ENCODE results near the gene THOC2.
A peak's percentile ranks its signal among the peaks of the same experiment; 100 is the strongest.
"Not testable (repeated sequence)": the region's sequence is repeated elsewhere in the genome, so short reads cannot be mapped to it uniquely, and the experiment has no call there.

Gene THOC2

GRCh38 chrX:123732670-123733363 lies at the start of gene THOC2:
TSS of gene THOC2 (minus strand) at chrX:123733052. CDS start at chrX:123733022, 30 bp downstream.
- DNase-seq (ENCODE audit: low read depth in 2 of 2): peak; percentile 58 to 64

GRCh38 chrX:123781786-123782185 lies 48.9 kb upstream of the THOC2 start:
- not testable (repeated sequence) for DNase-seq (ENCODE audit: low read depth in 2 of 2)

- no peak for DNase-seq (ENCODE audit: low read depth in 2 of 2)
Measured at GRCh38 chrX:123779908-123780396, 47.1 kb upstream of the THOC2 start.

GRCh38 chrX:123773258-123773988 lies 40.6 kb upstream of the THOC2 start:
- no peak for DNase-seq (ENCODE audit: low read depth in 2 of 2)

- no peak for DNase-seq (ENCODE audit: low read depth in 2 of 2)
Measured at GRCh38 chrX:123771449-123772064, 38.7 kb upstream of the THOC2 start.

- peak; percentile 49 to 53 for DNase-seq (ENCODE audit: low read depth in 2 of 2)
Measured at GRCh38 chrX:123764967-123765871, 32.4 kb upstream of the THOC2 start.

- not testable (repeated sequence) for DNase-seq (ENCODE audit: low read depth in 2 of 2)
Measured at GRCh38 chrX:123759849-123760248, 27.0 kb upstream of the THOC2 start.

GRCh38 chrX:123757794-123758193 lies 24.9 kb upstream of the THOC2 start:
- DNase-seq (ENCODE audit: low read depth in 2 of 2): not testable (repeated sequence)

- no peak for DNase-seq (ENCODE audit: low read depth in 2 of 2)
Measured at GRCh38 chrX:123756320-123756719, 23.5 kb upstream of the THOC2 start.

- no peak for DNase-seq (ENCODE audit: low read depth in 2 of 2)
Measured at GRCh38 chrX:123755107-123755506, 22.3 kb upstream of the THOC2 start.

- no peak for DNase-seq (ENCODE audit: low read depth in 2 of 2)
Measured at GRCh38 chrX:123753656-123754350, 21.0 kb upstream of the THOC2 start.

GRCh38 chrX:123749643-123750042 lies 16.8 kb upstream of the THOC2 start:
- DNase-seq (ENCODE audit: low read depth in 2 of 2): no peak

- DNase-seq (ENCODE audit: low read depth in 2 of 2): no peak
Measured at GRCh38 chrX:123745511-123745910, 12.7 kb upstream of the THOC2 start.

- no peak for DNase-seq (ENCODE audit: low read depth in 2 of 2)
Measured at GRCh38 chrX:123743312-123743711, 10.5 kb upstream of the THOC2 start.

GRCh38 chrX:123742440-123742839 lies 9.6 kb upstream of the THOC2 start:
- DNase-seq (ENCODE audit: low read depth in 2 of 2): no peak

GRCh38 chrX:123740536-123740935 lies 7.7 kb upstream of the THOC2 start:
- DNase-seq (ENCODE audit: low read depth in 2 of 2): no peak

GRCh38 chrX:123740006-123740405 lies 7.2 kb upstream of the THOC2 start:
- no peak for DNase-seq (ENCODE audit: low read depth in 2 of 2)

GRCh38 chrX:123739474-123739873 lies 6.6 kb upstream of the THOC2 start:
- DNase-seq (ENCODE audit: low read depth in 2 of 2): no peak

- no peak for DNase-seq (ENCODE audit: low read depth in 2 of 2)
Measured at GRCh38 chrX:123738378-123738940, 5.6 kb upstream of the THOC2 start.

GRCh38 chrX:123736333-123736921 lies 3.6 kb upstream of the THOC2 start:
- DNase-seq (ENCODE audit: low read depth in 2 of 2): no peak

Data from activated CD4-positive, alpha-beta T cell treated with anti-CD3 and anti-CD28 coated beads for 24 hours (primary cell).